Endothelial cell of coronary artery (primary cell): Measurements from ENCODE around the gene PYDC2. TPM values are rescaled to one million over a fixed set of nuclear protein-coding genes. Genes with fewer than 3 reads are reported as not detected.

Experiments
- total RNA-seq: library from RNA; depleted of rRNA; stranded (reverse); fragments of >200 nt; gene quantifications from 2 replicates; pipeline ENCODE4 v1.2.3, GENCODE V29; 2014

Gene PYDC2
- total RNA-seq: not detected in 2 replicates

DNA sequence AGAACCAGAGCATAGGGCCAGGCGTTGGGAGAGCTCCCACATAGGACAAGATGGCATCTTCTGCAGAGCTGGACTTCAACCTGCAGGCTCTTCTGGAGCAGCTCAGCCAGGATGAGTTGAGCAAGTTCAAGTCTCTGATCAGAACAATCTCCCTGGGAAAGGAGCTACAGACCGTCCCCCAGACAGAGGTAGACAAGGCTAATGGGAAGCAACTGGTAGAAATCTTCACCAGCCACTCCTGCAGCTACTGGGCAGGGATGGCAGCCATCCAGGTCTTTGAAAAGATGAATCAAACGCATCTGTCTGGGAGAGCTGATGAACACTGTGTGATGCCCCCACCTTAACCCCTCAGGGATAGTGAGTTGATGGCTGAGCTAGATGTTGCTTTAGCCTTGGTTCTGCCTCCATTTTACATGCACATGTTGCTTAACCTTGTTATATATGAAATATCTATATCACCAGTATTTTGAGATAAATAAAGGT is at the start of gene PYDC2:
Gene PYDC2 (plus strand): TSS at position 51 of the 483 bp plus-strand sequence. CDS start 0 bp downstream, at position 51.

Other genes starting within 250 kb of the PYDC2 start
- 136 and 208 TPM in 2 replicates for gene CCDC50, start 131.8 kb upstream of the PYDC2 start, total RNA-seq
- gene UTS2B, start 130.6 kb upstream of the PYDC2 start, total RNA-seq: 0.56 TPM in 1 of 2 replicates, not detected in the other